PFSK-1 (cell line): ENCODE measurements around the gene POU2F2.

Experiments
- FOXP2 ChIP-seq: optimal IDR thresholded peaks from 2 replicates; pipeline ENCODE3; 2011; ENCODE audit warnings: borderline replicate concordance, control low read depth, inconsistent platforms; ENCODE audit not compliant: insufficient read depth; ENCODE audit errors: extremely low read length, extremely low read depth
- POLR2AphosphoS5 ChIP-seq: IDR thresholded peaks from 2 replicates; pipeline ENCODE4 v1.6.1; 2012; ENCODE audit warnings: low read depth, mild to moderate bottlenecking, control low read depth, low read length, moderate library complexity
- REST ChIP-seq, 2 experiments: IDR thresholded peaks; 2 replicates each; pipeline versions ENCODE4 v1.6.1 to v1.8.0; 2011 to 2012; ENCODE audit warnings: low read depth in 2 of 2, low read length in 2 of 2, control low read depth in 1 of 2, inconsistent platforms in 1 of 2, mild to moderate bottlenecking in 1 of 2, moderate library complexity in 1 of 2; ENCODE audit not compliant: insufficient read depth in 1 of 2
- SIN3A ChIP-seq: IDR thresholded peaks from 2 replicates; pipeline ENCODE4 v1.6.1; 2012; ENCODE audit warnings: mild to moderate bottlenecking, low read length, moderate library complexity, borderline replicate concordance; ENCODE audit not compliant: insufficient read depth
- TAF1 ChIP-seq: IDR thresholded peaks from 2 replicates; pipeline ENCODE4 v1.6.1; 2012; ENCODE audit warnings: low read length, control low read depth, borderline replicate concordance; ENCODE audit not compliant: insufficient read depth

POU2F2 gene

GRCh38 chr19:42091742-42092141, 40.5 kb downstream of the POU2F2 start:
- TF ChIP-seq FOXP2: no peak
- no peak for TF ChIP-seq REST (IDR thresholded peaks at IDR 0.05; ENCODE audit: insufficient read depth in 1 of 2, low read depth in 2 of 2, low read length in 2 of 2)
- no peak for TF ChIP-seq POLR2AphosphoS5
- no peak for TF ChIP-seq SIN3A

- TF ChIP-seq FOXP2 (no peak), POLR2AphosphoS5 (no peak), REST (IDR thresholded peaks at IDR 0.05; ENCODE audit: insufficient read depth in 1 of 2, low read depth in 2 of 2, low read length in 2 of 2) (no peak), TAF1 (no peak), SIN3A (no peak)
Observed at GRCh38 chr19:42091300-42091699, 40.9 kb downstream of the POU2F2 start.

- no peak for TF ChIP-seq POLR2AphosphoS5
- TF ChIP-seq TAF1: no peak
- TF ChIP-seq FOXP2: no peak
- no peak for TF ChIP-seq SIN3A
- no peak for TF ChIP-seq REST (IDR thresholded peaks at IDR 0.05; ENCODE audit: insufficient read depth in 1 of 2, low read depth in 2 of 2, low read length in 2 of 2)
Observed at GRCh38 chr19:42090672-42091071, 41.6 kb downstream of the POU2F2 start.

- TF ChIP-seq FOXP2 (no peak), TAF1 (no peak), POLR2AphosphoS5 (no peak), REST (IDR thresholded peaks at IDR 0.05; ENCODE audit: insufficient read depth in 1 of 2, low read depth in 2 of 2, low read length in 2 of 2) (no peak), SIN3A (no peak)
Observed at GRCh38 chr19:42089772-42090171, 42.5 kb downstream of the POU2F2 start.

GRCh38 chr19:42089191-42089750, 43.0 kb downstream of the POU2F2 start:
- TF ChIP-seq SIN3A: no peak
- TF ChIP-seq REST (IDR thresholded peaks at IDR 0.05; ENCODE audit: insufficient read depth in 1 of 2, low read depth in 2 of 2, low read length in 2 of 2): no peak
- no peak for TF ChIP-seq TAF1
- no peak for TF ChIP-seq POLR2AphosphoS5
- no peak for TF ChIP-seq FOXP2
